GM18873 (cell line): ENCODE results near the gene MAN2A1.

Experiments used
- ATAC-seq: cut with Tn5 transposase; IDR thresholded peaks from one replicate; pipeline ENCODE4 v1.9.1; 2021; ENCODE audit warnings: mild to moderate bottlenecking, moderate library complexity, moderate number of reproducible peaks; ENCODE audit not compliant: unreplicated experiment, low FRiP score

Gene MAN2A1

GRCh38 chr5:109898269-109899162 lies 208.8 kb downstream of the MAN2A1 start:
- ATAC-seq = no peak

GRCh38 chr5:109899163-109899535 lies 209.4 kb downstream of the MAN2A1 start:
- ATAC-seq = no peak

- ATAC-seq = no peak
Measured at GRCh38 chr5:109900461-109900860, 210.7 kb downstream of the MAN2A1 start.

GRCh38 chr5:109900911-109901627 lies 211.3 kb downstream of the MAN2A1 start:
- no peak for ATAC-seq

GRCh38 chr5:109901628-109901981 lies 211.9 kb downstream of the MAN2A1 start:
- no peak for ATAC-seq

- no peak for ATAC-seq
Measured at GRCh38 chr5:109903061-109903460, 213.3 kb downstream of the MAN2A1 start.

- no peak for ATAC-seq
Measured at GRCh38 chr5:109905906-109906305, 216.2 kb downstream of the MAN2A1 start.

- no peak for ATAC-seq
Measured at GRCh38 chr5:109907189-109907588, 217.5 kb downstream of the MAN2A1 start.

- ATAC-seq = no peak
Measured at GRCh38 chr5:109907731-109908130, 218.0 kb downstream of the MAN2A1 start.

- no peak for ATAC-seq
Measured at GRCh38 chr5:109908366-109908765, 218.6 kb downstream of the MAN2A1 start.

GRCh38 chr5:109910874-109911273 lies 221.1 kb downstream of the MAN2A1 start:
- ATAC-seq = no peak

GRCh38 chr5:109911731-109912130 lies 222.0 kb downstream of the MAN2A1 start:
- no peak for ATAC-seq

GRCh38 chr5:109914906-109915305 lies 225.2 kb downstream of the MAN2A1 start:
- no peak for ATAC-seq

GRCh38 chr5:109916481-109917153 lies 226.9 kb downstream of the MAN2A1 start:
- no peak for ATAC-seq
